Pancreas (tissue), 10 donors: Measurements from ENCODE around the gene KRTAP10-10. TPM values are rescaled to one million over a fixed set of nuclear protein-coding genes. Genes with fewer than 3 reads are reported as not detected.
A peak's percentile ranks its signal among the peaks of the same experiment; 100 is the strongest.
"Not testable (repeated sequence)": the region's sequence is repeated elsewhere in the genome, so short reads cannot be mapped to it uniquely, and the experiment has no call there.

Experiments
- ATAC-seq, 4 donors: fragments of 200-7000 bp; cut with Tn5 transposase; one replicate each; pipeline versions ENCODE4 v1.8.0 to v1.9.1; 2020; ENCODE audit warnings: mild to moderate bottlenecking in 4 of 4, moderate library complexity in 4 of 4
- DNase-seq, 6 donors: peaks; one replicate each; pipeline ENCODE4 v3.0.0-alpha.2; 2020
- FAIRE-seq: peaks from 2 replicates; lab custom pipeline; 2012; peaks lifted over from hg19 to GRCh38; lab: Jason Lieb, UNC
- H3K27ac ChIP-seq, 4 donors: fragments of 200-600 bp; sonication (generic); 1 replicate in 3 of 4; 2 replicates in 1 of 4; pipeline versions ENCODE4 v1.5.0 to v1.8.0; 2020
- H3K27me3 ChIP-seq, 4 donors: fragments of 200-600 bp; one replicate each; pipeline ENCODE4 v1.8.0; 2021
- H3K36me3 ChIP-seq, 3 donors: fragments of 200-600 bp; sonication (generic) in 1 of 3; one replicate each; pipeline versions ENCODE4 v1.5.0 to v1.8.0; 2020 to 2021
- H3K4me1 ChIP-seq, 3 donors: fragments of 200-600 bp; one replicate each; pipeline ENCODE4 v1.8.0; 2021
- H3K4me3 ChIP-seq, 4 donors: fragments of 200-600 bp; sonication (generic) in 2 of 4; one replicate each; pipeline versions ENCODE4 v1.5.0 to v1.8.0; 2020 to 2021
- H3K9me3 ChIP-seq, 4 donors: fragments of 200-600 bp; one replicate each; pipeline ENCODE4 v1.8.0; 2021
- WGBS, 2 donors: extraction: QIAGEN DNeasy Blood & Tissue Kit; methylation state at CpG; one replicate each; pipeline ENCODE4 v1.1.7; 2013; 5-methylcytosine and 5-hydroxymethylcytosine counted together
- intact Hi-C, 3 donors: fragments of 100-400 bp; cut with DNase I; formaldehyde crosslinking; loops; one replicate each; pipeline versions ENCODE4 v1.11.1 to v1.14.2; 2022
- polyA plus RNA-seq, 2 donors: library from polyadenylated mRNA; stranded (reverse); fragments of 200-250 nt; gene quantifications; one replicate each; pipeline ENCODE4 v1.2.3, GENCODE V29; 2013
- total RNA-seq, 6 donors: library from RNA; stranded (reverse); fragmentation: NEBNext Ultra II Directional in 4 of 6; extraction: Animal tissue kit (Norgen Biotek cat#: 25700) in 4 of 6; gene quantifications; one replicate each; pipeline versions ENCODE4 v1.2.1 to v1.2.4, GENCODE V29; 2021 to 2023
- TF ChIP-seq, protein P1 (sequence below), 4 donors: fragments of 200-600 bp; sonication (generic) in 3 of 4; IDR thresholded peaks; one replicate each; pipeline versions ENCODE4 v1.5.0 to v1.8.0; 2021; ENCODE audit warnings: antibody characterized with exemption in 4 of 4
- donor health status: healthy with polysubstance abuse.
- donor health status: DM: no; HTN: no; CAD: no; lungs with moderate emphysema.
- donor health status: DM: no; HTN: no; CAD: no.
- donor health status: control.
- donor health status: control.
- donor health status: Bipolar disorder and iron deficiency.
- donor health status: DM: yes; HTN: yes; CAD: no.
- donor health status: DM: no; HTN: no; CAD: no.
- donor health status: DM: no; HTN: no; CAD: no.
- donor health status: DM: yes; HTN: yes; CAD: no.

Gene KRTAP10-10, protein sequence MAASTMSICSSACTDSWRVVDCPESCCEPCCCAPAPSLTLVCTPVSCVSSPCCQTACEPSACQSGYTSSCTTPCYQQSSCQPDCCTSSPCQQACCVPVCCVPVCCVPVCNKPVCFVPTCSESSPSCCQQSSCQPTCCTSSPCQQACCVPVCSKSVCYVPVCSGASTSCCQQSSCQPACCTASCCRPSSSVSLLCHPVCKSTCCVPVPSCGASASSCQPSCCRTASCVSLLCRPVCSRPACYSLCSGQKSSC
- not detected for total RNA-seq
- not detected for polyA plus RNA-seq

DNA sequence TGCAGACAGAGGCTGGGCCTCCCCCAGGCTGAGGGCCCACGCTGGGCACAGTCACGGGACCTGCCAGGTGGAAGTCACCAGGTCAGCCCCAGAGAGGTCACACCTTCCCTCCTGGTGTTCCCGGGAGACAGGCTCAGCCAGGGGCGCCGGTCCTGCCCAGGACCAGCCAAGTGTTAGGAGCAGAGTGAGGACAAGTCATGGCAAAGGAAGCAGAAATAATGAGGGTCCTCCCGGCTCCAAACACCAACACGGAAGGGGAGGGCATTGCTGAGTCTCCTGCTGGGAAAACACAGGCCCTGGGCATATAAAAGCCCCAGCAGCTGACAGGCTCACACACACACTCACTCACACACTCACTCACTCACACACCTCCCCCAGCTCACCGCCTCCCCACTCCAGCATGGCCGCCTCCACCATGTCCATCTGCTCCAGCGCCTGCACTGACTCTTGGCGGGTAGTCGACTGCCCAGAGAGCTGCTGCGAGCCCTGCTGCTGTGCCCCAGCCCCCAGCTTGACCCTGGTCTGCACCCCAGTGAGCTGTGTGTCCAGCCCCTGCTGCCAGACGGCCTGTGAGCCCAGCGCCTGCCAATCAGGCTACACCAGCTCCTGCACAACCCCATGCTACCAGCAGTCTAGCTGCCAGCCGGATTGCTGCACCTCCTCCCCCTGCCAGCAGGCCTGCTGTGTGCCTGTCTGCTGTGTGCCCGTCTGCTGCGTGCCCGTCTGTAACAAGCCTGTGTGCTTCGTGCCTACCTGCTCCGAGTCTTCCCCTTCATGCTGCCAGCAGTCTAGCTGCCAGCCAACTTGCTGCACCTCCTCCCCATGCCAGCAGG lies at the start of gene KRTAP10-10:
KRTAP10-10 (plus strand) TSS at position 339 of the 833 bp plus-strand sequence; CDS start at position 401, 62 bp downstream.
- TF ChIP-seq, protein P1, sequence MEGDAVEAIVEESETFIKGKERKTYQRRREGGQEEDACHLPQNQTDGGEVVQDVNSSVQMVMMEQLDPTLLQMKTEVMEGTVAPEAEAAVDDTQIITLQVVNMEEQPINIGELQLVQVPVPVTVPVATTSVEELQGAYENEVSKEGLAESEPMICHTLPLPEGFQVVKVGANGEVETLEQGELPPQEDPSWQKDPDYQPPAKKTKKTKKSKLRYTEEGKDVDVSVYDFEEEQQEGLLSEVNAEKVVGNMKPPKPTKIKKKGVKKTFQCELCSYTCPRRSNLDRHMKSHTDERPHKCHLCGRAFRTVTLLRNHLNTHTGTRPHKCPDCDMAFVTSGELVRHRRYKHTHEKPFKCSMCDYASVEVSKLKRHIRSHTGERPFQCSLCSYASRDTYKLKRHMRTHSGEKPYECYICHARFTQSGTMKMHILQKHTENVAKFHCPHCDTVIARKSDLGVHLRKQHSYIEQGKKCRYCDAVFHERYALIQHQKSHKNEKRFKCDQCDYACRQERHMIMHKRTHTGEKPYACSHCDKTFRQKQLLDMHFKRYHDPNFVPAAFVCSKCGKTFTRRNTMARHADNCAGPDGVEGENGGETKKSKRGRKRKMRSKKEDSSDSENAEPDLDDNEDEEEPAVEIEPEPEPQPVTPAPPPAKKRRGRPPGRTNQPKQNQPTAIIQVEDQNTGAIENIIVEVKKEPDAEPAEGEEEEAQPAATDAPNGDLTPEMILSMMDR (IDR thresholded peaks at IDR 0.05) = no peak
- DNase-seq = no peak
- intact Hi-C loops = no loop called here
- Histone ChIP-seq H3K4me1 (no peaks in the 10 kb centered on the region), H3K4me3 (no peak within 1 kb of the TSS), H3K27me3 (no peaks in the 10 kb centered on the region), H3K27ac (no peak within 1 kb of the TSS), H3K9me3 (no peaks in the 10 kb centered on the region), H3K36me3 (no peaks in the 10 kb centered on the region)
- FAIRE-seq = no peak
- 31 to 34% methylated on average over 18 to 21 of the region's 21 CpGs for WGBS, 2 donors
- ATAC-seq = no peak

DNA sequence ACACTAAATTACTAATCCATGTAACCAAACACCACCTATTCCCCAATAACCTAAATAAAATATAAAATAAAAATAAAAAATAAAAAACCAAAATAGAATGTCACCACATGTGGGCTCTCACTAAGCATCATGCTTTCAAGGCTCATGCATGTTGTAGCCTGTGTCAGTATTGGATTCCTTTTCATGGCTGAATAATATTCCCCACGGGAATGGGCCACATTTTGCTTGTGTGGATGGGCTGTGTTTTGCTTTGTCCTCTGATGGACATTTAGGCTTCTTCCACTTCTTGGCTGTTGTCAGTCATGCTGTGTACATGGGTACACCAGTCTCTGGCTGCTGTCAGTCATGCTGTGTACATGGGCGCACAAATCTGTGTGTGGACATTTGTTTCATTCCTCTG lies 48.1 kb upstream of the KRTAP10-10 start:
- DNase-seq = no peak
- FAIRE-seq = no peak
- intact Hi-C loops = no loop called here
- H3K27ac ChIP-seq = no peak overlapping the region
- no peak for ATAC-seq
- H3K36me3 ChIP-seq = no peaks in the 10 kb centered on the region
- no peaks in the 10 kb centered on the region for H3K9me3 ChIP-seq
- peaks cover 0 to 7% (median 0%) of the 10 kb centered on the region in 4 donors for H3K27me3 ChIP-seq
- no peak overlapping the region for H3K4me3 ChIP-seq
- 80 to 91% methylated on average over 2 of the region's 2 CpGs for WGBS, 2 donors
- H3K4me1 ChIP-seq = no peaks in the 10 kb centered on the region
- TF ChIP-seq, protein P1 (IDR thresholded peaks at IDR 0.05) = no peak

DNA sequence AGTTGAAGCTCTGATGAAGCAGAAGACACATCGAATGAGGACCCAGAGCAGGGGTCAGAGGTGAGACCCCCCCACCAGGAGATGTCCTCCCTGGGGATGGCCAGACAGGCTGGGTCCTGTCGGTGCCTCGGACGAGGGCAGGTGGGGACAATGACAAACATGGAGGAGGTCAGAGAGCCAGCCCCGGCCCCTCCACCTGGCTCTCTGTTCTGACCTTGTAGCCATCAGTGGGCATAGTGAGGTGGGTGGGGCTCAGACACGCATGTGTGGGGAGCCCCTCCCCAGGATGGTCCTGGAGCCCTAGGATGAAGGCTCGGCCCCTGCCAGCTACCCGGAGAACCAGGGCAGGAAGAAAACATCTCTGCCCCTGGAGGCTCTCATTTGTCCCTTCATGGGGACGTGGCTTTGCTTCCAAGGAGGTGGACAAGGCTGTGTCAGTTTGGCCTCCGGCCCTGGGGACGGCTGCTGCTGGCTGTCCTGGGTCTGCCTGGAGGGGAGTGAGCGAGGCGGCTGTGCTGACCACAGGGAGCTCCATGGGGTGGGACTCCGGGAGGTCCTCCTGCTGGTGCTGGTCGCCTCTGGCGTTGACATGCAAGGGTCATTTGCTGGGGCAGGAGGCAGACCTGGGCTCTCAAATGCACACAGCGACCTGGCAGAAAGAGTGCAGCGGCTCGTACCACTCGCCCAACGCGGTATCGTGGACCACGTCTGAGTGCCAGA lies 47.4 kb upstream of the KRTAP10-10 start:
- intact Hi-C loops = no loop called here
- H3K4me1 ChIP-seq = no peaks in the 10 kb centered on the region
- FAIRE-seq (no peak), ATAC-seq (no peak), DNase-seq (peak in 1 of 6 donors; percentile 28)
- H3K27me3 ChIP-seq = peaks cover 0 to 7% (median 0%) of the 10 kb centered on the region in 4 donors
- TF ChIP-seq, protein P1 (IDR thresholded peaks at IDR 0.05) = no peak
- H3K36me3 ChIP-seq = no peaks in the 10 kb centered on the region
- no peak overlapping the region for H3K27ac ChIP-seq
- H3K4me3 ChIP-seq = no peak overlapping the region
- H3K9me3 ChIP-seq = no peaks in the 10 kb centered on the region
- WGBS, 2 donors = 48 to 55% methylated on average over 24 of the region's 24 CpGs

DNA sequence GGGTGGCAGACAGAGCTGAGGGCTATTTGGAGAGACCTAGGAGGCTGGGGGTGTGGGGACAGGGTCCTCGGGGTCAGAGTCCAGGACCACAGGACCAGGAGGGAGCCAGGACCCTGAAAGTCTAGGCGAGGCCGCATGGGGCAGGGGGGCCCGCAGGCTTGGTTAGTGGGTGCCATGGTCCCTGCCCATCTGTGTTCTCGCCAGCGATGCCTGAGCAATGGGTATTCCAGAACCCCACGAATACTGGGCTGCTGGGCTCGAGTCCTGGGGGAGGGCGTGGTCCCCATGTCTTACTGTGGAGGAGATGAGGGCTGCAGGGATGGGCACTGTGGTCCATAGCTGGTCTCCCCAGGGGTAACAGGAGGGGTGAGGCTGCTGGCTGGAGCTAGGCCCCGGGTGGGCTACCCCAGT lies 46.8 kb upstream of the KRTAP10-10 start:
- FAIRE-seq (no peak), DNase-seq (peak in 1 of 6 donors; percentile 47), ATAC-seq (no peak)
- peaks cover 0 to 7% (median 0%) of the 10 kb centered on the region in 4 donors for H3K27me3 ChIP-seq
- TF ChIP-seq, protein P1 (IDR thresholded peaks at IDR 0.05) = no peak
- no peaks in the 10 kb centered on the region for H3K9me3 ChIP-seq
- no peaks in the 10 kb centered on the region for H3K36me3 ChIP-seq
- intact Hi-C loops = no loop called here
- no peaks in the 10 kb centered on the region for H3K4me1 ChIP-seq
- WGBS, 2 donors = 53 to 68% methylated on average over 10 of the region's 10 CpGs
- no peak overlapping the region for H3K27ac ChIP-seq
- no peak overlapping the region for H3K4me3 ChIP-seq

DNA sequence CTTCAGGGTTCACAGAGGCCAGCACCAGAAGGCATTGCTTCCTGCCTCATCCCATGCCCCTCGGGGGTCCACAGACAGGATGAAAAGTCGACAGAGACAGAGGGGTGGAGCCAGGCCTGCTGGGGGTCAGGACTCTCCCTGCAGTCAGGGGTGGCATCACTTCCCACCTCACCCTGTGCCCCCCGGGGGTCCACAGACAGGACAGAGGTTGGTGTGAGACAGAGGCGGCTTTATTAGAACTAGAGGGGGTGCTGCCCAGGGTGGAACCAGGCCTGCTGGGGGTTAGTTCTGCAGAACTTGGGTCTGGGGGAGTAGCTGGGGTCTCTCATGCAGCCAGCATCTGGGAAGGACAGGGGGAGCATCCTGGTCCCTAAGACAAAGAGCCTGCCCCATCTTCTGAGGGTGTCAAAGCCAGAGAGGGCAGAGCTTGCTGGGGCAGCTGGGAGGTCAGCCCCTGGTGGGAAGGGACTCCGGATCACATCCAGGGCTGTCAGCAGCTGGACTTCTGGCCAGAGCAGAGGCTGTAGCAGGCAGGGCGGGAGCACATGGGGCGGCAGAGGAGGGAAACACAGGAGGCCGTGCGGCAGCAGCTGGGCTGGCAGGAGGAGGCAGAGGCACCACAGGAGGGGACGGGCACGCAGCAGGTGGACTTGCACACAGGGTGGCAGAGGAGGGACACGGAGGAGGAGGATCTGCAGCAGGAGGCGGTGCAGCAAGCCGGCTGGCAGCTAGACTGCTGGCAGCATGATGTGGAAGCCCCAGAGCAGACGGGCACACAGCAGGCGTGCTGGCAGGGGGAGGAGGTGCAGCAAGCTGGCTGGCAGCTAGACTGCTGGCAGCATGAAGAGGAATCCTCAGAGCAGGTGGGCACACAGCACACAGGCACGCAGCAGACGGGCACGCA lies 46.0 kb upstream of the KRTAP10-10 start:
- H3K36me3 ChIP-seq, H3K4me1 ChIP-seq, intact Hi-C loops, FAIRE-seq, H3K27me3 ChIP-seq, H3K9me3 ChIP-seq, H3K27ac ChIP-seq, H3K4me3 ChIP-seq, DNase-seq, ATAC-seq: not testable (repeated sequence)
- 39 to 50% methylated on average over 15 to 18 of the region's 19 CpGs for WGBS, 2 donors

DNA sequence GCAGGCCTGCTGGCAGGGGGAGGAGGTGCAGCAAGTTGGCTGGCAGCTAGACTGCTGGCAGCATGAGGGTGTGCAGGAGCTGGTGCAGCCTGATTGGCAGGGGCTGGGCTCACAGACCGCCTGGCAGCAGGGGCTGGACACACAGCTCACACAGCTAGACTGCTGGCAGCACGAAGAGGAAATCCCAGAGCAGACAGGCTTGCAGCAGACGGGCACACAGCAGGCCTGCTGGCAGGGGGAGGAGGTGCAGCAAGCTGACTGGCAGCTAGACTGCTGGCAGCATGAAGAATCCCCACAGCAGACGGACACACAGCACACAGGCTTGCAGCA lies 45.4 kb upstream of the KRTAP10-10 start:
- H3K36me3 ChIP-seq, intact Hi-C loops, ATAC-seq, H3K4me1 ChIP-seq, H3K27ac ChIP-seq, H3K9me3 ChIP-seq, H3K4me3 ChIP-seq, H3K27me3 ChIP-seq, FAIRE-seq: not testable (repeated sequence)
- 13 to 32% methylated on average over 1 to 4 of the region's 4 CpGs for WGBS, 2 donors
- peak in 1 of 6 donors; percentile 40 for DNase-seq
